ENCODE measurements around the gene NKAIN1.

Gene NKAIN1

DNA sequence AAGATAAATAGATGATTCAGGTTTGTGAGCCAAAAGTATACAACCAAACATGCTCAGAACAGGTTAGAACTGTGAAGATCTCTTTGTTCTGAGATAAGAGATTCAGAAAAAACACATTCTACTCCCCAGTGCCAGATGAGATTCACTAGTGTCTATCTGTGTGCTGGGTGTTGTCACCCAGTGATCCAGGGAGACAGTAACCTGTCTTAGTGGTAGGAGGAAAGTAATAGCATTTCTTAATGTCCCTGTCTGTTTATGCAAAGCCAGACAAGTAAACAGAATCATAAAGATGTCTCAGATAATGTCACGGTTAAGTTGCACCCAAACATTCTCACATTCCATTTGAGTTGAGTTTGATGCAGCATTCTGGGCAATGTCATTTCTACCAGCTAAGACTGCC, 18.9 kb upstream of the NKAIN1 start:
- POLR2A ChIA-PET, result no interaction called here
- H3K27ac ChIP-seq (ENCODE audit: extremely low read depth, low read depth, low read length), result no peak overlapping the region
- CTCF ChIA-PET, result no interaction called here
- H3K36me3 ChIP-seq (ENCODE audit: control insufficient read depth in 2 of 2, insufficient read depth in 1 of 2, low read length in 2 of 2), result peaks cover 16 to 63% of the 10 kb centered on the region in 2 experiments
- no peak overlapping the region for H3K4me3 ChIP-seq (ENCODE audit: low read depth, low read length)
- TF ChIP-seq, protein P1, sequence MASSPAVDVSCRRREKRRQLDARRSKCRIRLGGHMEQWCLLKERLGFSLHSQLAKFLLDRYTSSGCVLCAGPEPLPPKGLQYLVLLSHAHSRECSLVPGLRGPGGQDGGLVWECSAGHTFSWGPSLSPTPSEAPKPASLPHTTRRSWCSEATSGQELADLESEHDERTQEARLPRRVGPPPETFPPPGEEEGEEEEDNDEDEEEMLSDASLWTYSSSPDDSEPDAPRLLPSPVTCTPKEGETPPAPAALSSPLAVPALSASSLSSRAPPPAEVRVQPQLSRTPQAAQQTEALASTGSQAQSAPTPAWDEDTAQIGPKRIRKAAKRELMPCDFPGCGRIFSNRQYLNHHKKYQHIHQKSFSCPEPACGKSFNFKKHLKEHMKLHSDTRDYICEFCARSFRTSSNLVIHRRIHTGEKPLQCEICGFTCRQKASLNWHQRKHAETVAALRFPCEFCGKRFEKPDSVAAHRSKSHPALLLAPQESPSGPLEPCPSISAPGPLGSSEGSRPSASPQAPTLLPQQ (tag by site-specific recombination; IDR thresholded peaks at IDR 0.05), result no peak
- TF ChIP-seq OSR2 (tag by site-specific recombination; IDR thresholded peaks at IDR 0.05) (no peak), GLI4 (tag by site-specific recombination; IDR thresholded peaks at IDR 0.05) (no peak), ZNF544 (tag by site-specific recombination; IDR thresholded peaks at IDR 0.05) (no peak), KLF16 (tag by site-specific recombination; IDR thresholded peaks at IDR 0.05) (no peak), ZNF707 (tag by site-specific recombination; IDR thresholded peaks at IDR 0.05) (no peak), ZNF600 (tag by site-specific recombination; IDR thresholded peaks at IDR 0.05) (no peak), ZNF514 (tag by site-specific recombination; IDR thresholded peaks at IDR 0.05) (no peak), ZNF274 (IDR thresholded peaks at IDR 0.05; ENCODE audit: low read length) (no peak), ZNF274 (tag by site-specific recombination; IDR thresholded peaks at IDR 0.05; ENCODE audit: borderline replicate concordance) (no peak)
- TF ChIP-seq, protein P2, sequence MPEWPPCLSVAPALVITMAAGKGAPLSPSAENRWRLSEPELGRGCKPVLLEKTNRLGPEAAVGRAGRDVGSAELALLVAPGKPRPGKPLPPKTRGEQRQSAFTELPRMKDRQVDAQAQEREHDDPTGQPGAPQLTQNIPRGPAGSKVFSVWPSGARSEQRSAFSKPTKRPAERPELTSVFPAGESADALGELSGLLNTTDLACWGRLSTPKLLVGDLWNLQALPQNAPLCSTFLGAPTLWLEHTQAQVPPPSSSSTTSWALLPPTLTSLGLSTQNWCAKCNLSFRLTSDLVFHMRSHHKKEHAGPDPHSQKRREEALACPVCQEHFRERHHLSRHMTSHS (tag by site-specific recombination; IDR thresholded peaks at IDR 0.05), result no peak
- no peaks in the 10 kb centered on the region for H3K9me3 ChIP-seq (ENCODE audit: control insufficient read depth, insufficient read depth, low read depth, low read length)
- H3K4me1 ChIP-seq (ENCODE audit: control insufficient read depth, insufficient read depth, low read length), result no peaks in the 10 kb centered on the region

DNA sequence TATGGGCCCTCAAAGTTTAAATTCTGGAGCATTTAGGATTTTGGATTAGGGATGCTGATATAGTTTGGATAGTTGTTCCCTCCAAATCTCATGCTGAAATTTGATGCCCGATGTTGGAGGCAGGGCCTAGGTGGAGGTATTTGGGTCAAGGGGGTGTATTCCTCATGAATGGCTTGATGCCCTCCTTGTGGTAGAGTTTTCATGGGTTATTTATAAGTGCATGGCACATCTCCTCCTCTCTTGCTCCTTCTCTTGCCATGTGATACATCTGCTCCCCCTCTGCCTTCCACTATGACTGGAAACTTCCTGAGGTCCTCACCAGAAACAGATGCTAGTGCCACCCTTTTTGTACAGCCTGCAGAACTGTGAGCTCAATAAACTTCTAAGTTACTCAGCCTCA, 17.5 kb upstream of the NKAIN1 start:
- H3K9me3 ChIP-seq (ENCODE audit: control insufficient read depth, insufficient read depth, low read depth, low read length), result no peaks in the 10 kb centered on the region
- no peaks in the 10 kb centered on the region for H3K4me1 ChIP-seq (ENCODE audit: control insufficient read depth, insufficient read depth, low read length)
- TF ChIP-seq, protein P3, sequence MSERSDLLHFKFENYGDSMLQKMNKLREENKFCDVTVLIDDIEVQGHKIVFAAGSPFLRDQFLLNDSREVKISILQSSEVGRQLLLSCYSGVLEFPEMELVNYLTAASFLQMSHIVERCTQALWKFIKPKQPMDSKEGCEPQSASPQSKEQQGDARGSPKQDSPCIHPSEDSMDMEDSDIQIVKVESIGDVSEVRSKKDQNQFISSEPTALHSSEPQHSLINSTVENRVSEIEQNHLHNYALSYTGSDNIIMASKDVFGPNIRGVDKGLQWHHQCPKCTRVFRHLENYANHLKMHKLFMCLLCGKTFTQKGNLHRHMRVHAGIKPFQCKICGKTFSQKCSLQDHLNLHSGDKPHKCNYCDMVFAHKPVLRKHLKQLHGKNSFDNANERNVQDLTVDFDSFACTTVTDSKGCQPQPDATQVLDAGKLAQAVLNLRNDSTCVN (tag by site-specific recombination; optimal IDR thresholded peaks at IDR 0.05), result no peak
- TF ChIP-seq ZNF837 (tag by site-specific recombination; IDR thresholded peaks at IDR 0.05), result no peak
- TF ChIP-seq ZNF776 (tag by site-specific recombination; IDR thresholded peaks at IDR 0.05; ENCODE audit: borderline replicate concordance), result no peak
- no peak for TF ChIP-seq ZSCAN16 (tag by site-specific recombination; IDR thresholded peaks at IDR 0.05)
- no peak for TF ChIP-seq KLF10 (tag by site-specific recombination; IDR thresholded peaks at IDR 0.05)
- TF ChIP-seq KLF8 (tag by site-specific recombination; IDR thresholded peaks at IDR 0.05), result no peak
- TF ChIP-seq, protein P4, sequence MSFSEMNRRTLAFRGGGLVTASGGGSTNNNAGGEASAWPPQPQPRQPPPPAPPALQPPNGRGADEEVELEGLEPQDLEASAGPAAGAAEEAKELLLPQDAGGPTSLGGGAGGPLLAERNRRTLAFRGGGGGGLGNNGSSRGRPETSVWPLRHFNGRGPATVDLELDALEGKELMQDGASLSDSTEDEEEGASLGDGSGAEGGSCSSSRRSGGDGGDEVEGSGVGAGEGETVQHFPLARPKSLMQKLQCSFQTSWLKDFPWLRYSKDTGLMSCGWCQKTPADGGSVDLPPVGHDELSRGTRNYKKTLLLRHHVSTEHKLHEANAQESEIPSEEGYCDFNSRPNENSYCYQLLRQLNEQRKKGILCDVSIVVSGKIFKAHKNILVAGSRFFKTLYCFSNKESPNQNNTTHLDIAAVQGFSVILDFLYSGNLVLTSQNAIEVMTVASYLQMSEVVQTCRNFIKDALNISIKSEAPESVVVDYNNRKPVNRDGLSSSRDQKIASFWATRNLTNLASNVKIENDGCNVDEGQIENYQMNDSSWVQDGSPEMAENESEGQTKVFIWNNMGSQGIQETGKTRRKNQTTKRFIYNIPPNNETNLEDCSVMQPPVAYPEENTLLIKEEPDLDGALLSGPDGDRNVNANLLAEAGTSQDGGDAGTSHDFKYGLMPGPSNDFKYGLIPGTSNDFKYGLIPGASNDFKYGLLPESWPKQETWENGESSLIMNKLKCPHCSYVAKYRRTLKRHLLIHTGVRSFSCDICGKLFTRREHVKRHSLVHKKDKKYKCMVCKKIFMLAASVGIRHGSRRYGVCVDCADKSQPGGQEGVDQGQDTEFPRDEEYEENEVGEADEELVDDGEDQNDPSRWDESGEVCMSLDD (tag by site-specific recombination; IDR thresholded peaks at IDR 0.05), result no peak
- POLR2A ChIA-PET, result interaction anchor here (0.7 kb wide), 1 partner anchor 734 kb away, joined by 3 read pairs; no protein-coding TSS in a partner anchor
- CTCF ChIA-PET, result no interaction called here
- peaks cover 8 to 52% of the 10 kb centered on the region in 2 experiments for H3K36me3 ChIP-seq (ENCODE audit: control insufficient read depth in 2 of 2, insufficient read depth in 1 of 2, low read length in 2 of 2)
- H3K27ac ChIP-seq (ENCODE audit: extremely low read depth, low read depth, low read length), result no peak overlapping the region
- no peak overlapping the region for H3K4me3 ChIP-seq (ENCODE audit: low read depth, low read length)

Data from HEK293 (cell line).